Cardiac septum (tissue), 1 donor: ENCODE data around the gene COPS9. TPM values are rescaled to one million over a fixed set of nuclear protein-coding genes. Genes with fewer than 3 reads are reported as not detected.

Experiments
- DNase-seq: peaks from one replicate; pipeline ENCODE4 v3.0.0-alpha.2; 2020; ENCODE audit warnings: low spot score
- intact Hi-C: fragments of 100-400 bp; cut with DNase I; formaldehyde crosslinking; loops from one replicate; pipeline ENCODE4 v1.14.0; 2022
- long read RNA-seq: library from polyadenylated mRNA; unstranded; transcript quantifications from one replicate; pipeline ENCODE4 v2.0.0, GENCODE V29; 2021
- total RNA-seq: library from RNA; stranded (reverse); fragmentation: NEBNext Ultra II Directional; extraction: Animal tissue kit (Norgen Biotek cat#: 25700); gene quantifications from one replicate; pipeline ENCODE4 v1.2.1, GENCODE V29; 2021
- donor health status: DM: no; HTN: no; CAD: no.

COPS9 gene
- total RNA-seq: 149 TPM
- long read RNA-seq, transcript COPS9-205 (3 exons, 418 nt): major isoform, 35 of 39 reads
- long read RNA-seq, partial matches to known transcripts: 0 of 39 reads
- long read RNA-seq, other reads (novel, unspliced or antisense): 1 of 39 reads

DNA sequence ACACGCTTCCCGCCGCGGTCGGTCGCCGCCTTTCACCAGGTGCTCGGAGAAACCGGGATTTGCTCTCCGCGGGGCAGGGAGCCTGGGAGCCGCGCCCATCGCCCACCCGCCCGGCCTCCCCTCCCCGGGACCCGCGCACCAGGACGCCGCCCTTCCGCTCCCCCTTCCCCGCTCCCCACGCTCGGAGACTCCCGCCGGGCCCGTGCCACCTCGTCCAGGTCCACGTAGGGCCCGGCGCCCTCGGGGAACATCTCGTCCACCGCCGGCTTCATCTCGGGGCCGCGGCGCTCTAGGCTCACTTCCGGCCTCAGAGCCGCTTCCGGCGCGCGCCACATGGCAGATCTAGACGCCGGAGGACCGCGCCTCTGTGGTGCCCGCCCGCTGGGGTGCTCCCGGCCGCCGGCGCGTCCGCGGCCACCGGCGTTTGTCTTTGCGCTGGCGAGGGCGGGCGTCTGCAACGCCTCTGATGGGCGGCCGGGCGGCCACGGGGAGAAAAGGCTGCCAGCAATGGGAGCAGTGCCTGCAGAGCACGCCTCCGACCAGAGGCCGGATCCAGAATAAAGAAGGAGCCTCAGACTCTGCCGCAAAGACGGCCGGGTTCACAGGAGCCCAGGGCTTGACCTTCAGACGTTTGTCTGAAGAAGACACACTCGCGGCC is at the start of gene COPS9:
COPS9 (minus strand) TSS at position 293 of the 658 bp plus-strand sequence; CDS start at position 272, 21 bp downstream.
- intact Hi-C loops: no loop called here
- peak; percentile 93 for DNase-seq

DNA sequence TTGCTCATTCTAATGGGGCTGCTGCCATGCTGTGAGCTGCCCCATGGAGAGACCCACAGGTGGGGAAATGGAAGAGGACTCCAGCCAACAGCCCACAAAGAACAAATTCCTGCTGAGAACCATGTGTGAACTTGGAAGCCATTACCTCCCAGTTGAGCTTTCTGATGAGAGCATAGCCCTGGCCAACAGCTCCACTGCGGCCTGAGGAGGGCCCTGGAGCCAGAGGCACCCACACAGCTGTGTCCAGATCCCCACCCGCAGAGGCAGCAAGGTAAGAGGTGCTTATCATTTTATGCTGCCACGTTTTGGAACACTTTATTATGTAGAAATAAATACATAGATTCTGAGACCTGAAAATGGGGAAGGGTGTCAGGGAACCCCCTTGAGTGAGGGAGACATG is 48.6 kb upstream of the COPS9 start:
- intact Hi-C loops: no loop called here
- no peak for DNase-seq

DNA sequence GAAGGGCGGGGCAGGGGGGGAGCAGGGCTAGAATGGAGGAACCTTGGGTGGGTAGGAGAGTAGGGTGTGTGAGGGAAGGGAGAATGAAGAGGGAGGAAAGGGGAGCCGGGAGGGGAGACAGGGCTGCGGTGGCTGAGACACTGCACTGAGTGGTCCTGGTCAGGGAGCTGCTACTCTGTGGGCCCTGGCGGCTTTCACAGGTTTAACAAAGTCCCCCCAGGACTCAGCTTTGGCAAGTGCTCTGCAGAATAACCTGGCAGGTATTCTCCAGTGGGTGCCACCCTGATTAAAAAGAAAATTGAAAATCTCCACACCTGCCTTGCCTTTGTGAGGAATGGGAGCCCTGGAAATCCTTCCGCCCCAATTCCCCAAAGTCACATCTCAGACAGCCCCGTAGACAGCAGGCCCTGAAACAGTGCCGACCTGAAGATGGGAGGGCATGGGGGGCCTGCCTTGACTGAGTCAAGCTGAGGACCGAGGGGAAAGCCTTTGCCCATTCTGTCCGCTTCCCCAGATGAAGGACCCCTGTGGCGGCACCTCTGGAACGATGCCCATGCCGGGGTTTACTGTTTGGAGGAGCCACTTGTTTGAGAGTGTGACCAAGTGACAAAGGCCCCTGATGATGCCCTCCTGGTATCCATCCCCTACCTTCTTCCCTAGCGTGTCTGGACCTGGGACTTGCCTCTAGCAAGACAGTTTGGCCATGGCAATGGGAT is 47.9 kb upstream of the COPS9 start:
- intact Hi-C loops: no loop called here
- no peak for DNase-seq

DNA sequence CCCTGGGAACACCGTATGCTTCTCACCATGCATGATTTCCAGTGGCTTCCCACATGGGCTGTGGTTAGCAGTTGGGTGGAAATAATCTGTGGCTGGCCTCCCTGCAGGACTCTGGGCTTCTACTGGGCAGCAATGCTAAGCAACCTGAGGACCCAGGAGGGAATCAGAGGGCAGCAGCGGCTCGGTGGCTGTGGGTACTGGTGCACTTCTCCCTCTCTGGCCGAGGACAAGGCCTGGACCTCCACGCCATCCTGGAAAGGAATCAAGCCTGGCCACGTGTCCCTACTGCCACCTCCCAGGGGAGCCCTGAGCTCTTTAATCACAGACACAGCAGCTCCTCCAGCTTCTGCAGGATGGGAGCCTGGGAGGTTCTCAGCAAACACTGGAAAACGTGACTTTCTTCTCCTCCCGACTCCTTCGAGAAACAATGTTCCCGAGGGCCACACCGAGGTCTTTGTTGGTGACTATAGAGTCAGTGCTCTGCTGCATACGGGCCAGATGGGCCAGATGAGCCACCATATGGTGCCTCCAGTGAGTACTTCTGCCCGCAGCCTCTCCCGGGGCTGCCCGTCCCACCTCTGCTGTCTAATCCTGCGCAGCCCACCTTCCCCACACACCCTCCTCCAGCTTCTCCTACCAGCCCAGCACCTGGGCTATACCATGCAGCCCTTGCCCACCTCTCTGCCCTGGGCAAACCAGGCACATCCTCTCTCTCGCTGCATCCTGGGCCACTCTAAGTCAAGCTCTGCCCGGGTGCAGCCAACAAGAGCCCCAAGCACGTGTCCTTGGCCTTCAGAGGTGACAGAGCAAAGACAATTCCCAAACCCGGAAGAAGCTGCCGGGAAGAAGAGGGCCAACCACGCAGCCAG is 47.1 kb upstream of the COPS9 start:
- peak; percentile 39 for DNase-seq
- intact Hi-C loops: no loop called here

DNA sequence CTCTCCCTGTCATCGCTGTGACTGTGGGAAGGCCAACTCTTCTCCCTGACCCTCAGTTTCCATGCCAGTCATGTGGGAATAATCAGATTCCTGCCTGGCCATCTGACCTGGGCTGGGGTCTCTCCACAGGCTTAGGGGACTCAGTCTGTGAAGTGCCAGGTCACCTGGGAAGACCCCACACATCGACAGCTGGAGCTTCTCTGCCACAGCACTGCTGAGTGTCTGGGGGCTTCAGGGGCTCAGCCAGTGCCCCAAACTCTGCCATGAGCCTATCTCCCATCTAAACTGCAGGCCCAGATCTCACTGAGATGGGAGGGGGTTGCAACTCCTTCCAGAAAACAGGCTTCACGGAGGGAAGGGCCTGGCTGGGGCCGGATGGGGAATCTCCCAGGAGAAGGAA is 46.4 kb upstream of the COPS9 start:
- intact Hi-C loops: no loop called here
- peak; percentile 55 for DNase-seq

DNA sequence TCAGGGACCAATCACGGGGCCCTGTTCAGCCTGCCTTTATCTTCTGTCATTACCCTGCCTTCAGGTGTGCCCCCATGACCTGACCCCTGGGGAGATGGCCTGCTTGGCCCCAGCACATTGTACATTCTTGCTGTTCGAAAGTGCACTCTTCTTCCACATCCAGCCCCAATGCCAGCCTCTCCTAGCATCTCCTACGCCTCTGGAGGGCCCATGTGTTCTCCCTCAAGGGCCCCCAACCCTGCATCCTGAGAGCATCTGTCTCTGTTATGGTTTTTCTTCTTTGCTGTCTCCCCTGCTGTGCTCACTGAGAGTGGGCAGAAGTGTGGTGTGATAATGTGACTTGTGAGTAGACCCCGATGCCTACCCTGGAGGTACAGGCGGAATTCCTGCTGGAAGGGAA is 45.9 kb upstream of the COPS9 start:
- intact Hi-C loops: no loop called here
- no peak for DNase-seq

DNA sequence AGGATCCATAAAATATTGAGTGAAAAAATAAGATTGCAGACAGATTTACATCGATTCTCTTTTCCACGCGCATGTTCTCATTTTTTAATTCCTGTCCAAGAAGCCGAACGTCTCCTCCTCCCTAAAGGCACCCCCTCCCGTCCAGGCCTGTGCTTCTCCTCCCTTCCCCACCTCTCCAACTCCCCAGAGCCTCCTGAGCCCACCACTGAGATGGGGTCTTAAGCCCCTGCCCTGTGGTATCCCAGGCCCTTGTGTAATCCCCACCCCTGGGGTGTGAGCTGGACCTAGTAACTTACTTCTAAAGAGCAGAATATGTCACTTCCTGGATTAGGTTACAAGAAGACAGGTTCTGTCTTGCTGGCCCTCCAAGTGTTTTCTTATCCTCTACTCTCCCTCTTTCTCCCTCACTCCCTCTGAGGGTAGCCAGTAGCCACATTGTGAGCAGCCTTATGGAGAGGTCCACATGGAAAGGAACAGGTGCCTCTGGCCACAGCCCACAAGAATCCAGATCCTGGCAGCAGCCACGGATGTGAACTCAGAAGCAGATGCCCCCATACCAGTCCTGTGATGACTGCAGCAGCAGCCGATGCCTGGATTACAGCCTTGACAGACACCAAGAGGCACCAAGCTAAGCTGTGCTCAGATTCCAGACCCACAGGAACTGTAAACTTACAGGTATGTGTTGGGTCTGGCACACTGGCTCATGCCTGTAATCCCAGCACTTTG is 44.0 kb upstream of the COPS9 start:
- intact Hi-C loops: no loop called here
- DNase-seq: no peak

DNA sequence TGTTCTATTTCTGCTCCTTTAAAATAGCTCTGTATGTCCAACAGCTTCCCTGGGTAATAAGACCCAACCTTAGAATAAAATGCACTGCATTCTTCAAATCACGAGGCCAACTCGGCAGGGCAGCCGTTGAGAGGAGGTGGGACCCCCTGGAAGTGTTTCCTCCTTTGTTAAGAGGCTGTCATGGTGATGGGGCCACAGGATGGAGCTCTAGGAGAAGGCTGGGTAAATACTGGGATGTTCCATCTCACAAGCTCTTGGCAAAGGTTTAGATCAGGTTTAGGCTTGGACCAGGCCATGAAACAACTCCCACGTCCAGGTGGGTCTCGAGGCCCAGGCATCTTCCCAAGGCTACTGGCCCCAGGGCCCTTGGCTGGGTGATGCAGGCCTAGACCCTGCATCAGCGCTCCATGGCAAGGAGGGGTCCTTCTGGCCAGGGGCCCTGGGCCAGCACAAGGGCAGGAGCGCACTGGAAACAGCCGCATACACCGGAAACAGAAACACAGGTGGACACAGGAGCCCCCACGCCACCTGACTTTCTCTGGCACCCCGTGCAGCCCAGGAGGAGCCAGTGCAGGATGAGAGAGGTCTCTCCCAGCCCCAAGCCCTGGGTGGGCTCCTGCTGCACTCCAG is 43.2 kb upstream of the COPS9 start:
- intact Hi-C loops: no loop called here
- DNase-seq: no peak

DNA sequence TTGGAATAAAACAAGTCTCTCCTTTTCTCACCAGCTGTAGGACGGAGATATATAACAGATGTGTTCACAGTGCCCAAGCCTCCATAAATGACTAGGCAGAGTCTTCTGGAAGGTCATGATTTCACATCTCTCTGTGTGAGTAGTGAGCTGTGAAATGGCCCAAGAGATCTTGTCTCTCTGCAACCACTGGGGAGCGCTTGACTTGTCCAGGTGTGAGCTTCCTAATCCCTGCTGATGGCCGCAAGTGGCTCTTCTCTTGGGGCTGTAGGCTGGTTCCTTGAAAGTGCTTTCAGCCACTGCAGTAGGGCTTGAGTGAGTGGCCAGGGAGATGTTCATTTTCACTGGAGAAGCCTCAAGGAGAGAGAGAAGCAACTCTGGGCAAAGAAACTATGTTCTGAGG is 42.5 kb upstream of the COPS9 start:
- DNase-seq: no peak
- intact Hi-C loops: no loop called here

DNA sequence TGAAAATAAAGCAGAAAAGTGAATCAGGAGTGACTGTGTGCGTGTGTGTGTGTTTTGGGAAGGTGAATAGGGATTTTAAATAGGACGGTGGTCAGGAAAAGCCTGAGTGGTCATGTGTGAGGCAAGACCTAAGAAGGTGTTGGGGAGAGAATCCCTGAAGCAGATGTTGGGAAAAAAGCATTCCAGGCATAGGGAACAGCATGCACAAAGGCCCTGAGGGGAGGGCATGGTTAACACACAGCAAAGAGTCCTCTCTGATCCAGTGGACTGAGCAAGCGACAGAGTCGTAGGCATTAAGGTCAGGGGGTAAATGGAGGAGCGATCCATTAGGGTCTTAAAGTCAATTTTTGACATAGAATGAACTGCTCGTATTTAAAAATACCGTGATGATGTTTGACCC is 38.4 kb upstream of the COPS9 start:
- intact Hi-C loops: no loop called here
- DNase-seq: no peak

DNA sequence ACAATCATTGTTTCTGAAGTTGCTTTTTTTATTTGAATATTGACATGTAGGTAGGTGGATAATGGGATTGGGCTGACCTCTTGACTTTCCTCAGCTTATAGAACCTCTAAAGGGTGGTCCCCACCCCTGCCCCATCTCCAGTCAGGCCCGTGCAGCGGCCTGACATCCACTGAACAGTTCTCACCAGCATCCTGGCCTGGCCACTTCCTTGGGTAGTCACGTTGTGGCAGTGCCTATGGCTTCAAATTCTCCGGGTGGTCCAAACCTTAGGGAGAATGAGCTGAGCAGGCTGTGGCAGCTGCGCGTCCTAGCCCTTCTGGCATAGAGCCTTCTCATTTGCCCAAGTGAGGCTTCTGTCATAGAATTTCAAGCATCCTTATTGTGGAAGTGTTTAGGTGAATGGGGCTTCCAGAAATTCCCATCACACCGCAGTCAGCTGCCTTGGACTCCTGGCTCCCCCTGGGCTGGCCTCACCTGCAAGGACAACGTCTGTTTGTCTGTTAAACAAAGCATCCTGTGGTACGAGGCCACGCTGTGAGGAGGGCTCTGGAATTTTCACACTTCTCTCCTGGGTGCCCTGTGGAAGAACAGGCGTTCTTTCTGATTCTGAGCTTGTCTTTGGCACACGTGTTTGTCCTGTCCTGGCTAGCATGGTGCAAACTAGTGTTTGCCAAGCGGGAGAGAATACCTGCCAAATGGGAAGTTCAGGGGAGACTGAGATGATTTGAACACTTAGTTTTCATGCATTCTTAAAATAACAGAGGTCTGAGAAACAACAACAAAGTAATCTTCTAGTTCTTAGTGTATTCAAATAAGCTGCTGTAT is 36.2 kb upstream of the COPS9 start:
- intact Hi-C loops: no loop called here
- DNase-seq: peak; percentile 31

DNA sequence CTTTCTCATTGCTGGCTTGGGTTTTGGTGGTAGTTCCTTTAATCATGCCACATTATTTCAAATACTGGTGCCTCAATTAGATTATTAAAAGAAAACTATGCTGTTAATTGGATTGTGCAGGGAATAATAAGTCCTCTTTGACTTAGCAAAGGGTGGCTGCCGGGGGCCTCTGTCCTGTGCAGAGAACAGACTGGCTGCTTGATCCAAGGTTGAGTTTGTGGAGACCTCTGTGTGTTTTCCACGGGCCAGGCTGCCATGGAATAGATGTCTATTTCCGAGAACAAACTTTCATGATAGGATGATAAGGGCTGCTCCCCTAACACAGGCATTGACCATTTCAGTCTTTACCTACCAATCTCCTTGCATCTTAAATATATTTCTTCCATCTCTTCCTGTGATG is 34.8 kb upstream of the COPS9 start:
- intact Hi-C loops: no loop called here
- DNase-seq: peak; percentile 64

DNA sequence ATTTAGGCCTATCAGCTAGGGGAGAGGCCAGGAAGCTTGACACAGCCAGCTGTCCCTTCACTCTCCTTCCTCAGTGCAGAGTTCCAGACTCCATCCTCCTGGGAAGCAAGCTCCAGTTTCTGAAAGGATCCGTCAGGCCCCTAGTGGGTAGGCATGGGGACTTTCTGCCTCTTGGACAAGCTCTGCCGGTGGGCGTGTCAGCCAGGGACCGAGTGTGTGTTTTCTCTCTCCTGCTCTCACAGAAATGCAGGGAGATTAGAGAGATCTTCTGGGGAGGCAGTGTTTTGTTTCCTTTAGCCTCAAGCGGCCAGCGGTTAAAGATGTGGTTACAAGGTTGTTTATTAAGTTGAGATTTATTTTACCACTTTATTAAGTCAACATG is 34.2 kb upstream of the COPS9 start:
- DNase-seq: peak; percentile 24

DNA sequence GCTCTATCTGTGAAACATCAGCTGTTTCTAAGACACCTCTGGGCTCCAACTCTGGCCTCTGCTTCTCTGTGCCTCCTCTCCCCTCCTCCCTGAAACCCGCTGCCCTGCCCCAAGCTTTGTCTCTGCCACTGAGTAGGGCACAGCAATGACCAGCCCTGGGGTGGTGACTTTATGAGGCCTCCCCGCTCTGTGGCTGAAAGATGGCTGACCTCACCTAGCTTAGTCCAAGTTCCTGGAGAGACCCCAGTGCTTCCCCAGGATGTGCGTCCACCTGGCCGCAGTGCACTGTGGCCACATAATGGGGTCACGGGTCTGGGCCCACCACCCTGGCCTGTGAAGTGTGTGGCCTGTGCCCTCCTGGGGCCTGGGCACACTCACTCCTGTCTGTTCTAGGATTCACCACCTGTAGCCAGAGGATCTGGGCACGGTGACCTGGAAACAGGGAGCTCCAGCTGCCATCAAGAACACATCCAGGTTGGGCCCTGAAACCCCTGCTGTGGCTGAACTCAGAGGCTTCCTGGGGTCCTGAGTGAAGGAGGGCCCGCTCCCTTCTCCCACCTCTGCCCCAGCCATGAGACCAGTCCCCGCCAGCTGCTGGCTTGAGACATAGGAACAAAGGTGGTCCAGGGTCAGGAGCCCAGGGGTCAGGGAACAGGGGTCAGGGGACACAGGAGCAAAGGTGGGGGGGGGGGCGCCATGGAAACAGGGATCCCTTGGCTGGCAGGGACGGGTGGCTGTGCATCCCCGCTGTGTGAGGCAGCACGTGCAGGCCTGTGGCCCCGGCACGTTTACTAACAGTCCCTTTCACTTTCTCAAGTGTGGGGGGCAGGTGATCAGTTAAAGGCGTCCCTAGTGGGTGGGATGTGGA is 33.6 kb upstream of the COPS9 start:
- intact Hi-C loops: no loop called here
- DNase-seq: peak; percentile 54

More for the DNA sequence above, 34.2 kb upstream of the COPS9 start:
- intact Hi-C loops: no loop called here

DNA sequence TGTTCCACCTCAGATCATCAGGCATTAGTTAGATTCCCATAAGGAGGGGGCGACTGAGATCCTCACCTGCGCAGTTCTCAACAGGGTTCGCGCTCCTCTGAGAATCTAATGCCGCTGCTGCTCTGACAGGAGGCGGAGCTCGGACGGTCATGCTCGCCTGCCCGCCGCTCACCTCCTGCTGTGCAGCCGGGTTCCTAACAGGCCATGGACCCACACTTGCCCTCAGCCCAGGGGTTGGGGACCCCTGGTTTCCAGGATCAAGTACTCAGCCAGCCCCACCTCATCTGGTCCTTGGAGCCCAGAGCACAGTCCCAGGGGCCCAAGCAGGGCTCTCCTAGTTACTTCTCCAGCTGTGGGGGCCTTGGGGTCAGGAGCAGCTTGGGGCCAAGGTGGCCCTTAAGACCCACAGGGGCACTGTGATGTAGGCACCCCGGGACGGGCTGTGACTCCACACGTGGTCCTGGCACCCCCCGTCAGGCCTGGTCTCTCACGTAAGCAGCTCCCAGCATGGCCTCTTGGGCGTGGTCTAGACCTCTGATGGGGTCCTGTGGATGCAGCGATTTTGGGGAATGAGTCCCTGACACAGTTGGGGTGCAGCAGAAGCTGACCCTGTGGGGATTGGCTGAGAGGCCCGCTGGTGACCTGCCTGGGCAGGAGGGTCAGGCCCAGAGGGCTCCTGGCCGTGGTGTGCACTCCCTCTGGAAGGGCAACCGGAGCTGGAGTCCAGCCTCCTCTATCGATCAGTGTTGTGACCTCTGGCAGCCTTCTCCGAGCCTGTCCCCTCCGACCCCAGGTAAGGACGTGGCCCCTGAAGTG is 32.6 kb upstream of the COPS9 start:
- DNase-seq: peak; percentile 60
- intact Hi-C loops: no loop called here

DNA sequence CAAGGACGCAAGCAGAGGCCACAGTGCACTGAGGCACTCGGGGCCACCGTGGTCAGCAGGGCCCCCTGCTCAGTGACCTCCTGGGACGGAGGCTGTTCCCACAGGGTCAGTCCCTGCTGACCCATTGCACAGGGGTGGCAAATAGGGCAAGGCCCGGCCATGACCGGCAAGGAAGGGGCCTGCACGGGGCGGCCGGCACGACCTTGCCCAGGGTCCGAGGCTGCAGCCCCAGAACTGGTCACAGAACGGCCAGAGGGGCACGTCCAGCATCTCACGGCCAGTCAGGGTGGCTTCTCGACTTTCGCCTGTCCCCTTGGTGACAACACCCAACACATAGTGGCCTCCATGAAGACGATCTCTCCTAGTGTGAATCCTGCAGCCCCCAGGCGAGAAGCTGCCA is 31.9 kb upstream of the COPS9 start:
- no peak for DNase-seq
- intact Hi-C loops: no loop called here

DNA sequence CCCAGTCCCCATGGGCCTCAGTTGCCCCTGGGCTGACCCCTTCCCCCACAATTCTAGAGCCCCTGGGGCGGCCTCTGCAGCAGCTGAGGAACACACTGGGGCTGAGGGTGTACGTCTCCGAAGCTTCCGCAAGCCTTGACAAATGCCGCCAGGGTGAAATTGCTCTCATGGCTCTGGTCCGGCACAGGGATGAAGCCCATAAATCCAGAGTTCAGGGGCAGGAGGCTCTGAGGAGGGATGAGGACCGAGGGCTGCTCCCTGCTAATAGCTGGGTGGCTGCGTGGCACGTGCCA is 31.4 kb upstream of the COPS9 start:
- intact Hi-C loops: no loop called here
- DNase-seq: peak; percentile 49
